GM04504 (cell line): Measurements from ENCODE around the gene EFNA4.
A peak's percentile ranks its signal among the peaks of the same experiment; 100 is the strongest.

Experiments
- DNase-seq: peaks from one replicate; pipeline ENCODE4 v3.0.0-alpha.2; 2012; ENCODE audit warnings: low read depth

Gene EFNA4

GRCh38 chr1:155033524-155033923, 30.0 kb upstream of the EFNA4 start, which contains the start of the genes DCST1 and DCST2:
Gene DCST1 (plus strand): TSS chr1:155033824. CDS start chr1:155034037, 213 bp downstream.
Gene DCST2 (minus strand): TSS chr1:155033781. CDS start chr1:155033701, 80 bp downstream.
- DNase-seq: no peak

DNA sequence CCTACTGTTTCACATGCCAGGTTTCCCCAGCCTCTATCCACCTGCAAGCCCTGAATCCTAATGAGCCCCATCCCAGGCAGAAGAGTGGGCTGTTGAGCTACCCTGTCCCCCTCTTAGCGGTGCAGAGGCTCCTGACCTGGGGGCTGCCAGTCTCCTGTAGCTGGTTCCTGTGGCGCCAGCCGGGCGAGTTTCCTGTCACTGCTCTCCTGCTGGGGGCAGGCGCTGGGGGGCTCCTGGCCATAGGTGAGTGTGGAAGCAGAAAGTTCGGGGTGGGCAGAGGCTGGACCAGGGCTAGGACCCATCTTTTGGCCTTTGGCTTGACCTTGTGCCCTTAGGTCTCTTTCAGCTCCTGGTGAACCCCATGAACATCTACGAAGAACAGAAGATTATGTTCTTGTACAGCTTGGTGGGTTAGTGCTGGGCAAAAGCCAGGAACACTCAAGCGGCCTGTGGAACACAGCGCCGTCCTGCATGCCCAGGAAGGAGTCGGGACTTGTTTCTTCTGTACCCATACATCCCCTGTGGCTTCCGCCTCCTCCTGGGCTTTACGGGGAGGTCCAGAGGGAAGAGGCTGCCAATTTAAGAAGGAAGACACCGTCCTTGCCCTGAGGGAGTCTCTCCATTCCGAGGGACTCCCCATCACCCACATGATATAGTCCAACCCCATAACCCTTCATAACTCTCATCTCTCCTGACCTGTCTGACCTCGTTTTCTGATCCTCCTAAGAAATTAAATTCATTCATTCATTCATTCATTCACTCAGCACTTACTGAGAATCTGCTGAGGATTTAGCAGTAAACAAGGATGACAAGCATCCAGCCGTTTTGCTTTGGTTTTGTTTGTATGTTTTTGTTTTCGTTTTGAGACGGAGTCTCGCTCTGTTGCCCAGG, 29.0 kb upstream of the EFNA4 start:
- DNase-seq: no peak

DNA sequence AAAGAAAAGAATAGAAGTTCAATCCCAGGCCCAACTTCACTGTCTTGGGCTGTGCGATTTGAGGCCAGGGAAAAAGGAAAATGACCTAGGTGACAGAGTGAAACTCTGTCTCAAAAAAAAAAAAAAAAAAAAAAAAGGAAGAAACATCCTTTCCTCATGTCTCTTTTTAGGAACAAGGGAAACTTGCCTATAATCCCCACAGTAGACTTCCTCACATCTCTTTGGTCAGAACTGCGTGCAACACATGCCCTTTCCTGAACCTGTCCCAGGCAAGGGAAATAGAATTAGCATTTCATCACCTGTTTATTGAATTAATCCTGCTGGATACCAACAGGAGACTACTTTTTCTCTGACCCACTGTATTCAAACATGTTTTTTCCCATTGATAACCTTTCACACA, 27.6 kb upstream of the EFNA4 start:
- DNase-seq: no peak

DNA sequence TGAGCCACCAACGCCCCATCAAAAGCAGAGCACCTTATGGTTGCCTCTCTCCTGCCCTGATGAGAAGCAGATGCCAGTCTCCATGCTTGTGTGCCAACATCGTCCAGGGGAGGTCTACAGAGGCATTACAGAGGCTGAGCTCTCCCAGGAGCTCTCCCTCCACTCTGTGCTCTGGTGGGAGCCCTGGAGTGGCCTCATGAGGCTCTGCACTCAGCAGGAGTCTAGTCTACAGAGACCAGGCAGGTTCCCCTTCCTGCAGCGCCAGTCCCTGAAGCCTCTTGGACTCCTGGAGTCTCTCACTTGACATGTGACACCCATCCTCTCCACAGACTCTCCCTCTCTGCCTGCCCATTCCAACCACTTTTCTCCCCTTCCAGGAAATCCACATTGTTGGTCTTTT, 26.5 kb upstream of the EFNA4 start:
- no peak for DNase-seq

DNA sequence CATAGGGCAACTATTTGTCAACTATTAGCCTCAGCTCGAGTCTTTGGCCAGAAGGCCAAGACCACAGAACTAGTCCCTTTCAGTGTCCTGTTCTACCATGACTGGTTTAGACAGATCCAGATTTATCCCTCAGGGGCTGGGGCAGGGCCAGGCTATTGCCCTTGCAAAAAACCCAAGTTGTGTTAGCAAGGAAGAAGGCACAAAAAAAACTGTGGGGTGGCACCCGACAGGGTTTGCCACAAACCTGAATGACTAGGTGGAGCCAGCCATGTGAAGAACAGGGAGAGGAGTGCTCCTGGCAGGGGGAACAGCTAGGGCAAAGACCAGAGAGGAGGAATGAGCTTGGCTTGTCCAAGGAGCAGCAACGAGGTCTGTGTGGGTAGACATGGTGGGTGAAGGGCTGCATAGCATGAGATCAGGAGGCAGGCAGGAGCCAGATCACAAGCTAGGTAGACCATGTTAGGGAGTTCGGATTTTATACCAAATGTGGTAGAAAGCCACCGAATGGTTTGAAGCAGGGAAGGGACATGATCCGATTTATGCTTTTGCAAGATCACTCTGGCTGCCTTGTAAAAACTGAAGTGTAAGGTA, 25.6 kb upstream of the EFNA4 start:
- DNase-seq: no peak

- no peak for DNase-seq
Observed at GRCh38 chr1:155038602-155039307, 24.8 kb upstream of the EFNA4 start.

DNA sequence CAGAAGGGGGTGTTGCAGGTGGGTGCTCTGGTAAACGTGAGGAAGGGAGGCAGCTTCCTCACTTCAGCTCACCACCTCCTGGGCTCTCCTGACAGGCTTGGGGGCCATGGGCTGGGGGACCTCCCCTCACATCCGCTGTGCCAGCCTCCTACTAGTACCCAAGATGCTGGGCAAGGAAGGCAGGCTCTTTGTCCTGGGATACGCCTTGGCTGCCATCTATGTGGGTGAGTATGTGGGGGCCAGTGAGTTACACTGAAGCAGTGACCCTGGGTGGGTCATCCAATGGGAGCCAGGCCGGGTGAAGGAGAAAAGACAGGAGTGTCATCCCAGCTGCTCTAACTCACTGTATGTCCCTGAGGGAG, 24.3 kb upstream of the EFNA4 start:
- no peak for DNase-seq

DNA sequence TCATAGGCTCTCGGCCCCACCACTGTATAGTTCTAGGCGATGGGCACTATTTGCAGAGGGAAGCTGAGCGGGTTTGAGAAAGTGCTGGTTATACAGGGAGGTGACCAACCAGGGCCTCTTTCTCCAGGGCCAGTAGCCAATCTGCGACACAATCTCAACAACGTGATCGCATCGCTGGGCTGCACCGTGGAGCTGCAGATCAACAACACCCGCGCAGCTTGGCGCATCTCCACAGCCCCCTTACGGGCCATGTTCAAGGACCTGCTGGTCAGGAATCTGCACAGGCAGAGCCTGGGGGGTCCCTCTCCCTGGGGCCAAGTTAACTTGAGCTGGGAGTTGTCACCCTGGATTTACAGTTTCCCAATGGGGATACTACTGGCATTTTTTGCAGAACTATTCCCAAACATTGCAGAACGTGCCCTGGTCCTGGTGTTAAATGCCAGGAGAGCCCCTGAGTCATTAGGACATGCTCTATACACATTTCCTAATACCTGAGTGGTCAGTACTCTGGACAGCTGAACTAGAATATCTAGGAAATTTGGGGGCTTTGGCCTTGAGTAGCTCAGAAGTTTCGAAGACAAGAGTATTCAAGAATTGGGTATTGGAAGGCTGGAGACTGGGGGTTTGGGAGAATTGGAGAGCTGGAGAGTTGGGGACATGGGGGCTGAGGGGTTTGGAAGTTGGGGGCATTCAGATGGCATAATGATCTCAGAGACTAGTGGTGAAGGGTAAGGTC, 23.0 kb upstream of the EFNA4 start:
- DNase-seq: no peak

- DNase-seq: no peak
Observed at GRCh38 chr1:155042789-155043188, 20.8 kb upstream of the EFNA4 start.

- no peak for DNase-seq
Observed at GRCh38 chr1:155043301-155043702, 20.2 kb upstream of the EFNA4 start.

GRCh38 chr1:155043793-155044192, 19.7 kb upstream of the EFNA4 start:
- DNase-seq: no peak

- no peak for DNase-seq
Observed at GRCh38 chr1:155044365-155044764, 19.2 kb upstream of the EFNA4 start.

DNA sequence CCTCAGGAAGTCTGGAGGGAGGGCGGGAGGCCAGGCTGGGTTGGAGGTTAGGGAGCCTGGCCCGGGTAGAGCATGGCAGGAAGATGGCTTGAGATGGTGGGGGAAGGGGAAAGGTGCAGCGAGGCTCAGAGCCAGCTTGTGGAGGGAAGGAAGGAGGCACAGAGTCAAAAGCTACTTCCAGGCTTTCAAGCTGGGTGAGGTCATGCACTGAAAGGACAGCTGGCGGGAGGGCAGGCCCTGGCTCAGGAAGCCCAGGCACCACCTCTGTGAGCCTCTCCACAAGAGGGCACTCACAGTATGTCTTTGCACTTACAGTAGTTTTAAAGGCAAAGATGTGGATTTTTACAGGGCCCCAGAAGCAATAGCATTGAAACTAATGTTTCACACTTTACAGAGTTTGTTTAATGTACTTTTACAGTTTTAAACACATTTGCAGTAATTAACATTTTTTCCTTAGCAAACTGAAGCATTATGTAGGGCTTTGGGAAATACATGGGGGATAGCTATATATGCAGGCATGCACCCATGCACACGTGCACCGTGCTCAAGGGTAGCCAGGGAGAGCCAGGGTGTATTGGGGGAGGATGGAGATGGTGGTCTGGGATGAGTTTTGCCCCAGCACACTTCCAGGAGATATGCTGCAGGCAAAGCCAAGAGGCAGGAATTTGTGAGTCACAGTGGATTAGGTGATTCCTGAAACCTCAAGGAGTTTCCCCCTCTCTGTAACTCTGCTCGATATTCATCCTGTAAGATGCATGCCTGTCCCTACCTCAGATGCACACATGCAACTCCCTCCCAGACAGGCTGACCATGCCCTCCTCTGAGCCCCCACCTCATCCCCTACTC, 18.5 kb upstream of the EFNA4 start:
- DNase-seq: peak; percentile 67

DNA sequence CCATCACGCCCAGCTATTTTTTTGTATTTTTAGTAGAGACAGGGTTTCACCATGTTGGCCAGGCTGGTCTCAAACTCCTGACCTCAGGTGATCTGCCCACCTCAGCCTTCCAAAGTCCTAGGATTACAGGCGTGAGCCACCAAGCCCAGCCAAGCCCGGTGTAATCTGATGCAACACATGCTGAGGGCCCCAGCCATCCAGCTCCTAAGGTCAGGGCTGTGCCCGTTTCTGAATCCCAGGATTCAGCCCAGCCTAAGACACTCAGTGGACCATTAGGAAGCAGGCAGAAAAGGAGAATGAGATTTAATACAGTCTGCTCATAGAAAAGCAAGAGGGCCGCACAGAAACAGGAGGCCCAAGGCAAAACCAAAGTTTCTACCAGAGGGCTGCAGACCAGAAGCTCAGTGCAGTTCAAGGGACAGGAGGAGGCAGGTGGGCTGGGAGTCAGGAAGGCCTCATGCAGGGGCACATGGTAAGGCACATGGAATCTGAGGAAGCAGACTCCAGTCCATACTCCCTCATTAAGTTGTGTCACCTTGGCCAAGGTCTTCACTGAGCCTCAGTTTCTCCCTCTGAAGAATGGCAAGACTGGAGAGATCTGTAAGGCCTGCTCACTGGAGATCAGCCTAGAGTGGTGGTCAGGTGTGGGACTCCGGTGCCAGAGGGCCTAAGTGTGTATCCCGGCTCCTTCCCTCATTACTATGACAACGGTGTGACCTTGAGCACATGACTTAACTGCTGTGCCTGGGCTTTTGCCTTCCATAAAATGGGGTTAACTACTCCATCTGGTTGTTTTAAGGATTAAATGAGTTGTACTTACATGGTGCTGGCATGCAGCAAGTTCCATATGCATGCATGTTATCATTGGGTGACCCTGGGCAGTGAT, 14.8 kb upstream of the EFNA4 start:
- no peak for DNase-seq

DNA sequence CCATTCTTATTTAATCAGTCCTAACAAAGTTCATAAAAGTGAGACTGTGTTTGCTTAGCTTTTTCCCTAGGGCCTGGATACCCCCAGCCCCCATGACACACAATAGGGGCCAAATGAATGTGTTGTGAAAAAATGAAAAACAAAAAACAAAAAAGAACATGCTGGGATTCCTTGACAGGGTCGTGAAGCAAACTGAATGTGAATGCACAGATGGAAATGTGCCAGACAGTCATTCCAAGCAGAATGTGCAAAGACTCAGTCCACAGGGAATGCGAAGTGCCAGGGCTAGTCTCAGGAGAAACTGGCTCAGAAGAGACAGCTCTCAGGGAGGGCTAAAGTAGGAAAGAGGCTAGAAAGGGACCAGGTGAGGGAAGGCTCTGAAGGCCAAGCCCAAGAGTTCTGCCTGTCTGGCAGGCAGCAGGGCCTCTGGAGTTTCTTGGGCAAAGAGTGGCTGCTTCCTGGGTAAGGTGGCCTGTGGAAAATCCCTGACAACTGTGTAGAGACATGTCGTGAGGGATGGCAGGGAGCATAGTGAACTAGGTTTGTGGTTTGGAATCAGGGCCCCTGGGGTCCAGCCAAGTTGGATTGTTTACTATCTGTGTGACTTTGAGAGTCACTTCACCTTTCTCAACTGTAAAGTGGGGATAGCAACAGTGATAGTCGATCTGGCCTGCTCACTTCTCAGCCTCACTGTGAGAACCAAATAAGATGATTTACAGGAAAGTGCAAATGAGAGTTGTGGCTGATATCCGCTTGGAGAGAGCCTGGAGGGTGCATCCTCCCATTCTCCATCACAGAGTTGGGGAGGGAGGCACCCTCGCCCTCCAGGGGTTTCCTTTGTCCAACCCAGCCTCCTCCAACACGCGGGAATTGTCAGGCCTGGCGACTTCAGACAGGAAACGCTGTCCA, 13.6 kb upstream of the EFNA4 start:
- DNase-seq: no peak

- no peak for DNase-seq
Observed at GRCh38 chr1:155050560-155051341, 12.8 kb upstream of the EFNA4 start, which contains the start of gene ADAM15. Gene ADAM15 (plus strand): TSS chr1:155051316. CDS start chr1:155051387, 71 bp downstream.

DNA sequence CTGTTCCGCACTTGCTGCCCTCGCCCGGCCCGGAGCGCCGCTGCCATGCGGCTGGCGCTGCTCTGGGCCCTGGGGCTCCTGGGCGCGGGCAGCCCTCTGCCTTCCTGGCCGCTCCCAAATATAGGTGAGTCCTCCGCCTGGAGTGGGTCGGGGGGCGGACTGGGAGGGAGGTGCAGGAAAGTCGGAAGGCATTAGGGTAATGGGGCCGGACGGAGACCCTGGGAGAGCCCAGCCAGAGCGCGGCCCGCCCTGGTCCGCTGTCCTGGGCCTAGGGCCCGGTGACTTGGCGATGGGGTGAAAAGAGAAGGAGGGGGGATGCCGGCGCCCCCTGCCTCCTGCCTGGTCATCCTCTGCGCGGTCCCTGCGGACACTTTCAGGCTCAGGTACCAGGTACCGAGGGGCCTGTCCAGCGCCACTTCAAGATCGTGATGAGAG, 12.2 kb upstream of the EFNA4 start:
- no peak for DNase-seq

DNA sequence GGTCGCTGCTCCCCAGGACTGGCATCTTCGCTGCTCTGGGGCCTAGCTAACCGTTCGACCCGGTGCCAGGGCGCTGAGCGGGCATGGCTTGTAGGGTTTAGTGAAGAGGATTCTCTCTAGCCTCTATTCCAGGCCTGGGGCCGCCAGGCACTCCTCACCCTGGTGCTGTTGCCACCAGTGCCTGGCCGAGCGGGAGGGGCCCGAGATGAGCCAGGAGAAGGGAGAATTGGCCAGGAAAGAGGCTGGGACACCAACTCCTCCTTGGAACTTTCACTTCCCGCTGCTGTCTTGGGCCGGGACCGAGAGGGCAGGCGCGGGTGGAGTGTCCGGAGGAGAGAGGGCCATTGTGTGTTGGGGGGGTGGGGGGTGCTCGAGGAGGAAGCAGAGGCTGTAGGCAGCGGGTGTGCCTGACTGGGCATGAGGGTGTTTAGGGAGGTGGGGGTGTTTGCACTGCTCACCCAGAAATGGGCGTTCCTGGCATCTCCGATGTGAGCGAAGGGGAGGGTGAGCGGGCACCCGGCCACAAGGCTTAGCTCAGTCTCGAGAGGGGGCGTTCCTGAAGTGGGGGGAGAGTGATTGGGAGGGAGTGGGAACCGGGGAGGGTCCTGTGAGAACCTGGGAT, 11.7 kb upstream of the EFNA4 start:
- DNase-seq: no peak
